Middle frontal gyrus (tissue), 1 donor: ENCODE data around the gene NT5DC4.

Source experiments
- DNase-seq: peaks from one replicate; pipeline ENCODE4 v3.0.0-alpha.2; 2015; ENCODE audit warnings: low spot score; ENCODE audit errors: extremely low spot score

The NT5DC4 gene

DNA sequence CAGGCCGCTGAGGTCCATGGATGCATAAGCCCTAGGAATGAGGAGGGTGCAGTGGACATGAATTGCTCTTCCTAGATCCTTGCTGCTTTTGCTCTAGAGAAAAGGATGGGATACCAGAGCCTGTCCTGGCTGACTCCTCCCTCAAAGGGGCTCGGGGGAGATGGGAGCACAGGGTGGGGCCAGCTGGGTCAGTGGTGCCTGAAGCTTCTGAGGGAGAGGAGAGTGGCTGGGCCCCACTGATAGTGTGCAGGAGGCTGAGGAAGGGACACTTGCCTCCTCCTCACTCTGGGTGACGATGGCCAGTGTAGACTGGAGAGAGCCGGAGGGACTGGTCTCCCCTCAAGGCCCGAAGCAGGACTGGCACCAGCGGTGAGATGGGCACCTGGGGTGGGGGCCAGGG, at the start of gene NT5DC4:
Gene NT5DC4, plus strand, starts transcription at position 236 of the 400 bp plus-strand sequence. Its CDS starts 60 bp downstream, at position 296.
- no peak for DNase-seq

- DNase-seq, result no peak
Observed at GRCh38 chr2:112671801-112672200, 49.0 kb upstream of the NT5DC4 start.

- DNase-seq, result no peak
Observed at GRCh38 chr2:112673008-112673407, 47.8 kb upstream of the NT5DC4 start.

GRCh38 chr2:112674229-112674628, 46.6 kb upstream of the NT5DC4 start:
- DNase-seq, result no peak

DNA sequence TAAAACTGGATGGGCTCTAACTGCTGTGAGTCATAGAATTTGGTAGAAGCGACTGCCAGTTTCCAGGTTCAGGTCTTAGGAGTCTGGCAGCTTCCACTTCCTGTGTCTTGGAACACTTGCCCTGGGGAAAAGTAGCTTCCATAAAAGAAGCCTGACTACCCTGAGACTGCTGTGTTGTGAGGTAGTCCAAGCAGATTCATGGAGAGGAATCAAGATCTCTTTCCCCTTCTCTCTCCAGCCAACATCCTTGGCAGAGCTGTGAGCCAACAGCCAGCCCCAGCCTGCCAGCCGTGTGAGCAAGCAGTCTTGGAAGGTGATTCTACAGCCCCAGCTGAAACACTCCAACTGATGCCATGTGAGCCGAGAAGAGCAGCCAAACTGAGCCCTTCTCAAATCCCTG, 41.3 kb upstream of the NT5DC4 start:
- DNase-seq, result peak; percentile 61

GRCh38 chr2:112680666-112681101, 40.1 kb upstream of the NT5DC4 start:
- DNase-seq, result no peak

DNA sequence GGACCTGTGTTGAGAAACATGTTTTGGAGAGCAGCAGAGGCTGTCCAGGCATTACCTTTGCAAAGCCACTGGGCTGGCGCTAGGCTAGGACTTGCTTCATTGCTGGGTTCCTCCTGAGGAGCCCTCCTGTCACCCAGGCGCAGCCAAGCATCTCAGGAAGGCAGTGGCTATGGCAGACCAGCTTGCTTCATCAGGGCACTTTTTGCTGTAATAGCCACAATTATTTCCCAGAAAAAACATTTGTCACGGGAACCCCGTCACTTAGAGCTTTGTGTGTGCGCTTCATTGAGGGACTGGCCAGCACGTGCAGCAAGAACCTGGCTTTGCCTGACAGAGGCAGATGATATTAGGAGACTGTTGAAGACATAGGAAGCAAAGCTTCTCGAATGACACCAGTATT, 38.7 kb upstream of the NT5DC4 start:
- DNase-seq, result no peak

- DNase-seq, result no peak
Observed at GRCh38 chr2:112683550-112684414, 37.0 kb upstream of the NT5DC4 start.

DNA sequence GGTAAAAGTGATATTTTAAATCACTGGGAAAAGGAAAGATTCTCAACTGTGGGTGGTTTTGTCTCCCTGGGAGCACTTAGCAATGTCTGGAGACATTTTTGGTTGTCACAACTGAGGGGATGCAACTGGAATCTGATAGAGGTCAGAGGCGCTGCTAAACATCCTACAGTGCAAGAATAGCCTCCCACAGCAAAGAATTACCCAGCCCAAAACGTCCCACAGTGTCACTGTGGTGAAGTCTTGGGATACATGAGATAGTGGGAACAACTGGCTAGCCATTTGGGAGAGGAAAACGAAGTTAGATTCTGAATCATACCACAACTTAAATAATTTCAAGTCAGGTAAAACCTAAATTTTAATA, 36.4 kb upstream of the NT5DC4 start:
- DNase-seq, result no peak

DNA sequence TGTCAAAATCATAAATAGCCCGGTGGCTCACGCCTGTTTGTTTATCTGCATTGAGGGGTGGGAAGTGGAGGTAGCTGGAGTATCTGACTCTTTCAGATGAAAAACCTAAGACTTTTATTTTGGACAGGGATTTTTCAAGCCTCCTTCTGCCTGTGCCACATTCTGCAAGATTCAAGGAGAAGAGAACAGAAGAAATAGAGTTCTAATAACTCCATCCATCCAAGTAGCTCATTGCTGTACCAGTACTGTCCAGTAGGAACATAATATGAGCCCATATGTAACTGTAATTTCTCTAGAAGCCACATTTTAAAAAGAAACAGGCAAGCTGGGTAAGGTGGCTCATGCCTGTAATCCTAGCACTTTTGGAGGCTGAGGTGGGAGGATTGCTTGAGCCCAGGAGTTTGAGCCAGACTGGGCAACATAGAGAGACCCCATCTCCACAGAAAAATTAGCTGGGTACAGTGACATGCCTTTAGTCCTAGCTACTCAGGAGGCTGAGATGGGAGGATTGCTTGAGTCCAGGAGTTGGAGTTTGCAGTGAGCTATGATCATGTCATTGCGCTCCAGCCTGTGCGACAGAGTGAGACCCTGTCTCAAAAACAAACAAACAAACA, 35.4 kb upstream of the NT5DC4 start:
- DNase-seq, result no peak

- no peak for DNase-seq
Observed at GRCh38 chr2:112686348-112687217, 34.2 kb upstream of the NT5DC4 start.

GRCh38 chr2:112687522-112687921, 33.3 kb upstream of the NT5DC4 start:
- no peak for DNase-seq

GRCh38 chr2:112688086-112688880, 32.5 kb upstream of the NT5DC4 start:
- DNase-seq, result no peak

DNA sequence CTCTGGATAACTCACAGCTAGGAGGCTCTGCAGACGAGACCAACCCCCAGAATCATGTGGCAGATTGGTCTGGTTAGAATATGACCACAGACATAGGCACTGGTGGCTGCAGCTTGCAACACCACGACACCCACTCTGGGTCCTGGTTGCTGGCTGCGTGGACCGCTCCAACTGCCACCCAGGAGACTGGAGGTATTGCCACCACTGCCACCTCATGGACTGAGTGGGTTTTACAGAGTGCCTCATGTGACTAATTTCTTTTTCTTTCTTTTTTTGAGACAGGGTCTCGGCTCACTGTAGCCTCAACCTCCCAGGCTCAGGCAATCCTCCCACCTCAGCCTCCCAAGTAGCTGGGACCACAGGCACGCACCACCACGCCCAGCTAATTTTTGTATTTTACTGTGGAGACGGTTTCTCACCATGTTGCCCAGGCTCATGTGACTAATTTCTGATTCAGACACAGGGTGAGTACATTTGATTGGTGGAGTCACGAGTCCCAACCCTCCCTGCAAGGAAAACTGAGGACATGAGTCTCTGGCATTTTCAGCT, 29.9 kb upstream of the NT5DC4 start:
- no peak for DNase-seq

DNA sequence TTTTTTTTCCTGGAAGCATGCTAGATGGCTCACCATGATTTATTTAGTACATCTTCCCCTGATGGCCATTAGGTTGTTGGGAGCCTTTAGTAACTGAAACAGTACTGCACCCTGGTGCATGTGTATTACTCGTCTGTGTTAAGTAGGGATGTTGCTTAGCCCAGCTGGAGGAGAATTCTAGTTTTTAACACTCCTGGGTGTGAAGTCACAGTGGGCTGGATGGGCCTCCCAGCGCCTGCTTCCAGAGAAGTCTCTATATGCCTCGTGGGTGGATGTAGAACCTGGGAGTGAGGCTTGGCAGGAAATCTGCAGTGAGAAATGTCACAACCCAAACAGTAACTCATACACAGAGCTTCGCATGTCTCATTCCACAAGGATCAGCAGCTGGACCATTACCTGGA, 28.9 kb upstream of the NT5DC4 start:
- peak; percentile 41 for DNase-seq

DNA sequence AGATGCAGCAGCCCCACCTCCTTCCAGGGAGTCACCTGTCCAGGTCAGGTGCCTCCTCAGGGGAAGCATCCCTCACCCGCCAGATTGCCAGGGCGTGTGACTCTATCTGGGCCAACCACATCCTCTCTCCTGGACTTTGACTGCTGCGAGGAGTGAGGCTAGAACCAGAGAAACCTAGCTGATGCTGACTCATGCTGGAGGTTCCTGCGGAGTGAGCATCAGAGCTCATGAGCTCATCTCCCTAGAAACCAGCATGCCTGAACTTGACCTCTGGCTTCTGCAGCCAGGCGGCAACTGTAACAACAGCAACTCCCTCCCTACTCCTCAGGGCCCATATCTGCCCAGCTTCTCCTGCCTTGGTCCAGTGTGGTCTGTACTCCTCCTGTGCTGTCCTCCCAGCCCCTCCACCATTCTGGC, 28.3 kb upstream of the NT5DC4 start:
- DNase-seq, result no peak

- no peak for DNase-seq
Observed at GRCh38 chr2:112692918-112693317, 27.9 kb upstream of the NT5DC4 start.

DNA sequence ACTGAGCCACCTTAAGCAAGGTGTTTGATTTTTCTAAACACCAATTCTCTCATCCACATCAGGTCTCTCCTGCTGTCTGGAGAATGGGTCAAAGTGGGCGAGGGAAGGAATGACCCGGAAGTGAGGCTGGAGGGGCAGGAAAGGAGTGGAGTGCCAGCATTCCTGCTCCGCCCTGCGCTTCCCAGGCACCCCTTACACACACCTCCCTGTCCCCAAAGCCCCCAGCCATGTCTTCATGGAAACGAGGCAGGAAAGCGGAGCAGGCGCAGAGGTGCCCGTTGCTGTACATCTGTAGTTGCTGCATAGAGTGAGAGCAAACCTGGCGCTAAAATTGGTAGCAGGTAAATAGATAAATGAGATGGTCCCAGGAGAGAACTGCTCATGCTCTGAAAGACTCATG, 27.2 kb upstream of the NT5DC4 start:
- no peak for DNase-seq

GRCh38 chr2:112694182-112694581, 26.6 kb upstream of the NT5DC4 start:
- DNase-seq, result no peak

- no peak for DNase-seq
Observed at GRCh38 chr2:112698834-112699515, 21.8 kb upstream of the NT5DC4 start.
